Measurements from ENCODE around the gene CCR5AS. TPM values are rescaled to one million over a fixed set of nuclear protein-coding genes. Genes with fewer than 3 reads are reported as not detected.

Gene CCR5AS

GRCh38 chr3:46314517-46314916 lies 92.3 kb downstream of the CCR5AS start:
- Histone ChIP-seq H3K4me1 (no peaks in the 10 kb centered on the region), H3K4me3 (no peak overlapping the region), H3K27ac (no peak overlapping the region), H3K27me3 (no peaks in the 10 kb centered on the region), H3K36me3 (no peaks in the 10 kb centered on the region), H3K9me3 (peaks cover 0 to 4% (median under 1%) of the 10 kb centered on the region in 4 donors)
- DNase-seq = no peak
- TF ChIP-seq EP300 (IDR thresholded peaks at IDR 0.05) (no peak), POLR2AphosphoS5 (IDR thresholded peaks at IDR 0.05) (no peak), POLR2A (IDR thresholded peaks at IDR 0.05) (no peak), CTCF (IDR thresholded peaks at IDR 0.05) (no peak)
- intact Hi-C loops (cut with DNase I) = no loop called here

Other genes starting within 250 kb of the CCR5AS start
- gene CCR1, start 198.8 kb downstream of the CCR5AS start, total RNA-seq = 10 to 100 TPM in 2 of 4 donors, 1 to 10 TPM in 2; 2.2 to 16.3 (median 9.4) TPM
- 10 to 100 TPM in 1 of 3 donors, 1 to 10 TPM in 2; 3.6 to 16.6 (median 5.0) TPM for gene CCR1, start 198.8 kb downstream of the CCR5AS start, polyA plus RNA-seq
- not detected for gene CCR3, start 164.6 kb downstream of the CCR5AS start, total RNA-seq
- gene CCR3, start 164.6 kb downstream of the CCR5AS start, polyA plus RNA-seq = under 1 TPM in 2 of 3 donors, not detected in 1; 0.04 to 0.69 TPM
- gene CCR2, start 53.0 kb downstream of the CCR5AS start, total RNA-seq = 1 to 10 TPM; 1.1 to 3.1 (median 1.9) TPM
- 1 to 10 TPM in 2 of 3 donors, under 1 TPM in 1; 0.69 to 2.1 (median 1.2) TPM for gene CCR2, start 53.0 kb downstream of the CCR5AS start, polyA plus RNA-seq
- gene CCR5, start 36.1 kb downstream of the CCR5AS start, total RNA-seq = 1 to 10 TPM in 2 of 4 donors, under 1 TPM in 1, not detected in 1; 0.36 to 2.0 (median 1.2) TPM
- 1 to 10 TPM in 1 of 3 donors, under 1 TPM in 2; 0.60 to 3.9 (median 0.69) TPM for gene CCR5, start 36.1 kb downstream of the CCR5AS start, polyA plus RNA-seq
- gene CCRL2, start 193 bp upstream of the CCR5AS start, total RNA-seq = 1 to 10 TPM in 1 of 4 donors, under 1 TPM in 2, not detected in 1; 0.71 to 3.0 (median 0.99) TPM
- gene CCRL2, start 193 bp upstream of the CCR5AS start, polyA plus RNA-seq = 10 to 100 TPM in 1 of 3 donors, 1 to 10 TPM in 2; 3.0 to 11.2 (median 4.4) TPM
- gene LTF, start 57.8 kb upstream of the CCR5AS start, total RNA-seq = under 1 TPM in 3 of 4 donors, not detected in 1; 0.16 to 0.36 (median 0.28) TPM
- gene LTF, start 57.8 kb upstream of the CCR5AS start, polyA plus RNA-seq = 10 to 100 TPM in 1 of 3 donors, 1 to 10 TPM in 1, not detected in 1; 1.2 to 38.0 TPM
- gene RTP3, start 90.9 kb upstream of the CCR5AS start, total RNA-seq = not detected
- not detected for gene RTP3, start 90.9 kb upstream of the CCR5AS start, polyA plus RNA-seq
- gene LRRC2, start 159.2 kb upstream of the CCR5AS start, total RNA-seq = 10 to 100 TPM in 1 of 4 donors, 1 to 10 TPM in 3; 3.6 to 11.1 (median 5.8) TPM
- gene LRRC2, start 159.2 kb upstream of the CCR5AS start, polyA plus RNA-seq = 1 to 10 TPM in 1 of 3 donors, under 1 TPM in 2; 0.46 to 2.4 (median 0.69) TPM
- not detected for gene FAM240A, start 205.5 kb upstream of the CCR5AS start, total RNA-seq
- gene FAM240A, start 205.5 kb upstream of the CCR5AS start, polyA plus RNA-seq = not detected